WI38 (cell line): Measurements from ENCODE around the gene SLCO1A2.

Experiments used
- H3K4me3 ChIP-seq: 2 replicates; pipeline ENCODE4 v1.5.1; 2011; ENCODE audit warnings: low read depth, mild to moderate bottlenecking, control low read depth, low read length
- CTCF ChIP-seq: IDR thresholded peaks from 2 replicates; pipeline ENCODE4 v1.5.1; 2012; ENCODE audit warnings: low read depth, mild to moderate bottlenecking, control low read depth, low read length

The SLCO1A2 gene

GRCh38 chr12:21252070-21252469 lies 82.6 kb downstream of the SLCO1A2 start:
- H3K4me3 ChIP-seq, result no peak overlapping the region
- no peak for TF ChIP-seq CTCF

GRCh38 chr12:21248679-21249078 lies 86.0 kb downstream of the SLCO1A2 start:
- no peak overlapping the region for H3K4me3 ChIP-seq
- no peak for TF ChIP-seq CTCF

- TF ChIP-seq CTCF, result no peak
- H3K4me3 ChIP-seq, result no peak overlapping the region
Measured at GRCh38 chr12:21239866-21240265, 94.9 kb downstream of the SLCO1A2 start.

- TF ChIP-seq CTCF, result no peak
- no peak overlapping the region for H3K4me3 ChIP-seq
Measured at GRCh38 chr12:21234395-21234794, 100.3 kb downstream of the SLCO1A2 start.

- no peak overlapping the region for H3K4me3 ChIP-seq
- TF ChIP-seq CTCF, result no peak
Measured at GRCh38 chr12:21223930-21224329, 110.8 kb downstream of the SLCO1A2 start.

- H3K4me3 ChIP-seq, result no peak overlapping the region
- TF ChIP-seq CTCF, result no peak
Measured at GRCh38 chr12:21221778-21222177, 112.9 kb downstream of the SLCO1A2 start.

GRCh38 chr12:21221072-21221471 lies 113.6 kb downstream of the SLCO1A2 start:
- TF ChIP-seq CTCF, result no peak
- H3K4me3 ChIP-seq, result no peak overlapping the region
